ENCODE data around the gene VRK1. TPM values are rescaled to one million over a fixed set of nuclear protein-coding genes. Genes with fewer than 3 reads are reported as not detected.

The VRK1 gene
- total and polyA plus RNA-seq, 2 of the 8 experiments (the other 6 are each of a cell fraction or from before 2014, with no cell fraction given) = 24.2 to 64.8 TPM

DNA sequence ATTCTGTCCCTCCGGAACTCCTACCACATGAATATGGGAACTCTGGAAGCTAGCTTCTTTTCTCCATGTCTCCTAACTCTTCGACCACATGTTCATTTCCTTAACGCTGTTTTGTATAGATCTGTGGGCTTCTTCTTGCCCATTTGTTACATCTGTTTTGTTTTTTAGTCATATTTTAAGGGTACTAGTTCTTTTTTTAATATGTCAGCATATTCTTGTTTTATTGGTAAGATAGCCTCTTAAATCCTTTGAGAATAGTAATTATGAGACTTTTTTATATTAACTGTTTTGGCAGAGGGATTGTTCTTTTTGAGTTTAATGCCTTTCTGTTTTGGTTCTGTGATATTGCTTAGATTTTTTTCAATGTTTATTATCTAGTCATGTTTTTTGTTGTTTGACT, 70.5 kb downstream of the VRK1 start:
- CTCF ChIA-PET (ENCODE audit: partially characterized antibody) = interaction anchor here (0.7 to 2.1 kb wide), 2 partner anchors 14 to 27 kb away, joined by 3 to 13 read pairs; no protein-coding TSS in a partner anchor
- no peak overlapping the region for H2BK20ac ChIP-seq (ENCODE audit: low read length)
- H2BK5ac ChIP-seq (ENCODE audit: low read depth, low read length) = no peak overlapping the region
- peaks cover 0 to 4% of the 10 kb centered on the region in 2 experiments; a peak in 2 of 4 replicates for H3K9me3 ChIP-seq (ENCODE audit: insufficient read depth in 2 of 2, low read depth in 1 of 2, low read length in 1 of 2)
- H3K14ac ChIP-seq (ENCODE audit: insufficient read length) = no peak overlapping the region
- H3K23me2 ChIP-seq (ENCODE audit: low read depth, low read length) = no peaks in the 10 kb centered on the region
- H3K56ac ChIP-seq (replicated peaks; ENCODE audit: insufficient read length, low read depth, low read length) = no peak overlapping the region
- peak overlapping the region in 1 of 4 experiments; percentile 34; a peak in 1 of 7 replicates for H3K9ac ChIP-seq (replicated peaks in 1 of 4; ENCODE audit: extremely low read depth in 1 of 4, low read depth in 3 of 4, low read length in 3 of 4)
- peaks cover 0 to 2% of the 10 kb centered on the region in 2 experiments; a peak in 1 of 4 replicates for H3K79me2 ChIP-seq (ENCODE audit: control insufficient read depth in 1 of 2, insufficient read depth in 2 of 2, low read length in 2 of 2)
- peaks cover 0 to 8% (median 3%) of the 10 kb centered on the region in 4 experiments; a peak in 2 of 8 replicates for H3K36me3 ChIP-seq (ENCODE audit: control insufficient read depth in 2 of 4, insufficient read depth in 4 of 4, low read length in 3 of 4)
- H3K4ac ChIP-seq (replicated peaks; ENCODE audit: insufficient read length, low read depth, low read length) = no peak overlapping the region
- POLR2A ChIA-PET (ENCODE audit: partially characterized antibody) = no interaction called here
- H2AFZ ChIP-seq (ENCODE audit: low read length) = no peak overlapping the region
- H2AK5ac ChIP-seq (ENCODE audit: low read depth, low read length) = no peak overlapping the region
- no peak for DNase-seq (ENCODE audit: low read depth in 1 of 2, low spot score in 2 of 2)
- no peak overlapping the region for H2BK120ac ChIP-seq (replicated peaks; ENCODE audit: low read depth, low read length)
- no peak overlapping the region for H2BK15ac ChIP-seq (ENCODE audit: low read length)
- no peak overlapping the region for H4K91ac ChIP-seq (replicated peaks; ENCODE audit: insufficient read length, low read length)
- WGBS, 2 experiments (ENCODE audit: extremely low coverage in 1 of 2, insufficient coverage in 1 of 2, insufficient read length in 1 of 2, insufficient replicate concordance in 2 of 2, low coverage in 1 of 2, low lambda C conversion rate in 2 of 2, missing lambda C conversion rate in 1 of 2) = 89% methylated on average over 3 of the region's 3 CpGs; no CpG with 5 or more reads in 1 of the 2 experiments
- no peak overlapping the region for H2BK12ac ChIP-seq (ENCODE audit: low read depth, low read length)
- no peaks in the 10 kb centered on the region for H4K20me1 ChIP-seq (replicated peaks in 1 of 2; ENCODE audit: control insufficient read depth in 1 of 2, insufficient read depth in 2 of 2, low read length in 2 of 2)
- no peak overlapping the region for H3K27ac ChIP-seq (ENCODE audit: low read depth, low read length)
- no peak for FAIRE-seq
- no peak overlapping the region for H4K5ac ChIP-seq (ENCODE audit: insufficient read length, low read depth, low read length)
- H4K8ac ChIP-seq (ENCODE audit: extremely low read depth, insufficient read depth, low read length) = no peak overlapping the region
- no peak overlapping the region for H3K4me2 ChIP-seq (ENCODE audit: insufficient read depth in 1 of 2, low read depth in 2 of 2, low read length in 2 of 2)
- H3K4me3 ChIP-seq (ENCODE audit: extremely low read depth in 1 of 4, insufficient read depth in 2 of 4, low read depth in 3 of 4, low read length in 4 of 4) = no peak overlapping the region
- H3K27me3 ChIP-seq (replicated peaks in 1 of 4; ENCODE audit: control insufficient read depth in 3 of 4, extremely low read depth in 1 of 4, insufficient read depth in 3 of 4, low read length in 3 of 4) = no peaks in the 10 kb centered on the region
- H3K4me1 ChIP-seq (replicated peaks in 1 of 4; ENCODE audit: control insufficient read depth in 3 of 4, insufficient read depth in 4 of 4, low read length in 3 of 4) = peaks cover 0 to 4% (median 2%) of the 10 kb centered on the region in 4 experiments; a peak in 3 of 7 replicates
- H3K23ac ChIP-seq (ENCODE audit: insufficient read length) = no peak overlapping the region
- no peak overlapping the region for H3K18ac ChIP-seq (ENCODE audit: extremely low read depth, low read length)
- H3K79me1 ChIP-seq (ENCODE audit: low read depth, low read length) = no peaks in the 10 kb centered on the region
- TF ChIP-seq CHD1 (IDR thresholded peaks at IDR 0.05; ENCODE audit: low read depth, low read length) (no peak), ZNF274 (IDR thresholded peaks at IDR 0.05; ENCODE audit: borderline replicate concordance, extremely low read depth, low read length) (no peak), NRF1 (IDR thresholded peaks at IDR 0.05; ENCODE audit: low read depth, low read length) (no peak), RFX5 (IDR thresholded peaks at IDR 0.05; ENCODE audit: borderline replicate concordance, low read depth, low read length) (no peak), RXRA (IDR thresholded peaks at IDR 0.05; ENCODE audit: insufficient read depth, low read depth, low read length) (no peak), SAP30 (IDR thresholded peaks at IDR 0.05; ENCODE audit: insufficient read depth, insufficient replicate concordance, low read length) (no peak), BRCA1 (IDR thresholded peaks at IDR 0.05; ENCODE audit: low read depth, low read length) (no peak), KDM1A (IDR thresholded peaks at IDR 0.05; ENCODE audit: borderline replicate concordance, low read length) (no peak), POLR2A (IDR thresholded peaks at IDR 0.05; ENCODE audit: control extremely low read depth in 1 of 2, low read depth in 2 of 2, low read length in 2 of 2) (no peak), GTF2F1 (IDR thresholded peaks at IDR 0.05; ENCODE audit: borderline replicate concordance, low read depth, low read length) (no peak), EP300 (IDR thresholded peaks at IDR 0.05; ENCODE audit: borderline replicate concordance in 1 of 2, low read depth in 2 of 2, low read length in 2 of 2) (no peak), JUN (IDR thresholded peaks at IDR 0.05; ENCODE audit: low read depth, low read length) (no peak), CBX8 (IDR thresholded peaks at IDR 0.05; ENCODE audit: borderline replicate concordance, low read depth, low read length) (no peak)
- TF ChIP-seq, protein P1, sequence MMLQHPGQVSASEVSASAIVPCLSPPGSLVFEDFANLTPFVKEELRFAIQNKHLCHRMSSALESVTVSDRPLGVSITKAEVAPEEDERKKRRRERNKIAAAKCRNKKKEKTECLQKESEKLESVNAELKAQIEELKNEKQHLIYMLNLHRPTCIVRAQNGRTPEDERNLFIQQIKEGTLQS (IDR thresholded peaks at IDR 0.05; ENCODE audit: insufficient read depth, low read depth, low read length) = no peak

Measured in H1 (cell line).